Articular chondrocyte of knee joint (primary cell): ENCODE results near the gene PRR12. TPM values are rescaled to one million over a fixed set of nuclear protein-coding genes. Genes with fewer than 3 reads are reported as not detected.

ENCODE experiments used
- small RNA-seq: library from RNA; depleted of rRNA; stranded (forward); fragments of <200 nt; gene quantifications from one replicate; pipeline ENCODE3, GENCODE V24; 2012
- total RNA-seq: library from RNA; depleted of rRNA; stranded (reverse); fragments of >200 nt; gene quantifications from 2 replicates; pipeline ENCODE4 v1.2.3, GENCODE V29; 2012

The PRR12 gene, protein sequence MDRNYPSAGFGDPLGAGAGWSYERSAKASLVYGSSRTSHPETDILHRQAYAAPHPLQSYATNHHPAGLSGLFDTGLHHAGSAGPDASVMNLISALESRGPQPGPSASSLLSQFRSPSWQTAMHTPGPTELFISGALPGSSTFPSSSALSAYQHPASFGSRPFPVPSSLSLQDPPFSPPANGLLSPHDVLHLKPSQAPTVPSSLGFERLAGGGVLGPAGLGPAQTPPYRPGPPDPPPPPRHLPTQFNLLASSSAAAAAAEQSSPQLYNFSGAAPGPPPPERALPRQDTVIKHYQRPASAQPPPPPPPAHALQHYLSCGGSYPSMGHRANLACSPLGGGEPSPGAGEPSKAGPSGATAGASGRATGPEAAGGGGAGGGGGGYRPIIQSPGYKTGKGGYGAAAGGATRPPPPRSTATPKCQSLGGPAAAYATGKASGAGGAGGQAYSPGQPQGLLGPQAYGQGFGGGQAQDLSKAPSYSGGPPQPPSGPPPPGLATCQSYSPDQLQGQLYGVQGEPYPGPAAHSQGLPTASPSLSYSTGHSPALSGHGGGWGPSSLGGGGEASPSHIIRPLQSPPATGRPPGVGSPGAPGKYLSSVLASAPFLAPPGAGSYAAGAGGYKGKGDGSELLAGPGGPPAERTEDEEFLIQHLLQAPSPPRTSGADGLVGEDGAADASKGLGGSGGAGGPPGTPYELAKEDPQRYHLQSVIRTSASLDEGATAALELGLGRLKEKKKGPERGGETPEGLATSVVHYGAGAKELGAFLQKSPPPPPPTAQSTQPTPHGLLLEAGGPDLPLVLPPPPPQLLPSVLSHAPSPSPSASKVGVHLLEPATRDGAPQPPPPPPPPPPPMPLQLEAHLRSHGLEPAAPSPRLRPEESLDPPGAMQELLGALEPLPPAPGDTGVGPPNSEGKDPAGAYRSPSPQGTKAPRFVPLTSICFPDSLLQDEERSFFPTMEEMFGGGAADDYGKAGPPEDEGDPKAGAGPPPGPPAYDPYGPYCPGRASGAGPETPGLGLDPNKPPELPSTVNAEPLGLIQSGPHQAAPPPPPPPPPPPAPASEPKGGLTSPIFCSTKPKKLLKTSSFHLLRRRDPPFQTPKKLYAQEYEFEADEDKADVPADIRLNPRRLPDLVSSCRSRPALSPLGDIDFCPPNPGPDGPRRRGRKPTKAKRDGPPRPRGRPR (N-terminal part only)
- total RNA-seq: 2.8 and 6.1 TPM in 2 replicates

DNA sequence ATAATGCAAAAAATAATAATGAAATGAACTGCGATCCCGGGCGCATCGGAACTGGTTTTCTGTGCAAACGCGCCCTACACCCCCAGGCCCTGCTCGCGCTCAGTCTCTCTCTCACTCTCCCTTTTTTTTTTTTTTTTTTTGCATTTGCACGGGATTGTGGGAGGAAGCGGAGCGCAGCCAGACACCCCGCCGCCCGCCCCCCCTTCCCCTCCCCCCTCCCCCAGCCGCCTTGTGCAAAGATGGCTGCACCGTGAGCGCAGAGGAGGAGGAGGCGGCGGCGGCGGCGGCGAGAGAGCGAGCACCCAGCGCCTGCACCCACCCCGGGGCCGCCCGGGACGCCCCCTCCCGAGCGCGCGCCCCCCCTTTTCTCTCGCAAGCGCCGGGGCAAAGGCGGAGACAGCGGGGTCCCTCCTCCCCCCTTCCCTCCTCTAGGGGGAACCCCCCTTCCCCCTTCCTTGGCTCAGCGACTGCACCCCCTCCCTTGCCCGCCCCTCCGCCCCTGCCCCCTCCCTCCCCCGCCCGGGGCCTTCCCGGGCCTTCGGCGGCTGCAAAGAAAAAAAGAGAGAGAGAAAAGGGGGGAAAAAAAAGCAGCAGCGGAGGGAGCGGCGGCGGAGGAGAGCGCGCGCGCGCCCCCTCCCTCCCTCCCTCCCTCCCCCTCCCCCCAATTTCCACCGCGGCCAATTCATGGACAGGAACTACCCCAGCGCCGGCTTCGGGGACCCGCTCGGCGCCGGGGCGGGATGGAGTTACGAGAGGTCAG lies at the start of gene PRR12:
Gene PRR12 (plus strand): TSS at position 212 of the 760 bp plus-strand sequence. CDS start 473 bp downstream, at position 685.

GRCh38 chr19:49580264-49581006 lies 10.5 kb upstream of the PRR12 start, which contains the start of gene NOSIP:
Gene NOSIP, minus strand, starts transcription at chr19:49580556. Its CDS starts 19,865 bp downstream, at chr19:49560691.

GRCh38 chr19:49581007-49581508 lies 9.9 kb upstream of the PRR12 start, which contains the start of gene PRRG2:
Gene PRRG2, plus strand, starts transcription at chr19:49581316. Its CDS starts 1,904 bp downstream, at chr19:49583220.

DNA sequence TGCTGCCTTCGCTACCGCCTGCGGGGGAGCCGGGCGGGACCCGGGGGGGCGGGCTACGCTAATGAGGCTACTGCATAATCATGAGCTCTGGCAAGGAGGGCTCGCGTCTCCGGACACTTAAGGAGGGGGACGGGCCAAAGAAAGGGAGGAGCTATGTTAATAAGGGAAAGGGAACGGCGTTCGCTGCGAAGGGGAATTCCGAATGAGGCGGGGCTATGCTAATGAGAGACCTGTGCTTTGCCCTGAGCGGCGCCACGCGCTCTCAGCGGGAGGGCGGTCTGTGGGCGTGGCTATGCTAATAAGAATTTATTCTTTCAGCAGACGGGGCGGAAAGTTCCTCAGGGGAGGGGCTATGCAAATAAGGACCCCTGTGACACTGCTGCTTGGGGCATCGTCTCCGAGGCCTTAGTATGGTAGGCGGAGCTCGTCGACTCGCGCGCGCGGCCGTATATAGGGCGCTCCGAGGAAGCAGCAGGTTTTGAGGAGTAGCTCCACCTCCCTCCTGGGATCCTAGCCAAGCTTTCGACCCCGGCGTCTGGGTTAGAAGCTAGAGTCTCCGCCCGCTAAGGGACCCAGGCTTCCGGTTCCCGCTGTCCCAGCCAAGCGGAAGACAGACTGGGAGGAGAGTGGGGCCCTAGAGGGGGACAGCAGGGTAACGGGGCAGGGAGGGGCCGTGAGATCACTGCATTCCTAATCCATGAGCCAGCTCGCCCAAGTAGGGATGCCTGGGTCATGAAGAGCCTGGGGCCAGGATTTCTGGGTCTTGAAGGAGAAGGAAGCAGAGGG lies 49.3 kb downstream of the PRR12 start, which contains the start of gene RRAS:
Gene RRAS (minus strand): TSS at position 31 of the 786 bp plus-strand sequence. CDS start 45 bp downstream, outside the sequence.

DNA sequence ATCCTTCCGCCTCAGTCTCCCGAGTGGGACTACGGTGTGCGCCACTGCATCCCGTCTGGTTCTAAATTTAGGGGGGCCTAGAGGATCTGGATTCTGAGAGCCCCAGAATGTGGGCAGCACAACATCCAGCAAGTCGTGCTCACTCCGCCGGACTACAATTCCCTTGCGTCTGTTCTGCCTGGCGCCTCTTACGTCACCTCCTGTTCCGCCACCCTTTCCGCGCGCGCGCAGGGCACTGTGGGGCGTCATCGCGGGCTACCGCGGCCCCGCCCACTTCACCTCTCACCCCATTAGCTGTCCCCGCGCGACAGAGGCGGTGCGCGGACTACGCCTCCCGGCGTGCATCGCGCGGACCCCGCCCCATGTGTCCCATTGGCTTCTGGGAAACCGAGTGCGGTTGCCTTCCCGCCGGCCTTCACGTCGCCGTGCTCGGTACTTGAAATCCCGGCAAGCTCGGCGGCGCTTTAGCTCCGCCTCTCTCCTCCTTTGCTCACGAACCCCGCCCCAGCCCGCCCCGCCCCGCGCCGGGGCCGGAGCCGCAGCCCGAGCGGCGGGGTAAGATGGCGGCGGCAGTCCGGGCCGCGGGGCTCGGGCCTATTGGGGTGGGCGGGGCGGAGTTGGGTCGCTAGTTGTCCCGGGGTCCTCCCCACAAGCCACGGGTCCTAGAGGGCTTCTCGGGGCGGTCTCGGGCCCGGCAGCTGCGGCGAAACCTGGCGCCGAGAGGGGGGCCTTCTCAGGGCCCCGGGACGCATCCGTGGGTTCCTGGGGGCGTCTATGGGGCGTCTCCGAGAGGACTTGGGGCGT lies 50.9 kb downstream of the PRR12 start, which contains the start of gene SCAF1:
Gene SCAF1 (plus strand): TSS at position 522 of the 804 bp plus-strand sequence. CDS start 2,818 bp downstream, outside the sequence.

GRCh38 chr19:49665351-49666119 lies 74.6 kb downstream of the PRR12 start, which contains the start of the genes BCL2L12 and IRF3:
Gene BCL2L12, plus strand, starts transcription at chr19:49665933. Its CDS starts 760 bp downstream, at chr19:49666693.
Gene IRF3, minus strand, starts transcription at chr19:49665857. Its CDS starts 1,019 bp downstream, at chr19:49664838.

Small RNA genes lying within 50 kb of the gene (small RNA-seq; reads per million reads assigned to genes)
- gene RF00019: not detected

Other genes with a start within 250 kb of the PRR12 start
- 21.3 and 25.6 TPM in 2 replicates for gene TEAD2, start 228.8 kb upstream of the PRR12 start, total RNA-seq
- gene DKKL1, start 227.3 kb upstream of the PRR12 start, total RNA-seq: 0.26 TPM in 1 of 2 replicates, not detected in the other
- gene KASH5, start 202.9 kb upstream of the PRR12 start, total RNA-seq: not detected in 2 replicates
- gene PTH2, start 167.7 kb upstream of the PRR12 start, total RNA-seq: not detected in 2 replicates
- not detected in 2 replicates for gene GFY, start 165.8 kb upstream of the PRR12 start, total RNA-seq
- under 0.01 TPM in 1 of 2 replicates, not detected in the other for gene SLC17A7, start 149.7 kb upstream of the PRR12 start, total RNA-seq
- gene PIH1D1, start 139.4 kb upstream of the PRR12 start, total RNA-seq: 59.1 and 62.8 TPM in 2 replicates
- gene ALDH16A1, start 138.0 kb upstream of the PRR12 start, total RNA-seq: 19.7 and 22.1 TPM in 2 replicates
- gene FLT3LG, start 117.0 kb upstream of the PRR12 start, total RNA-seq: 5.0 and 5.2 TPM in 2 replicates
- 1,376 and 2,288 TPM in 2 replicates for gene RPL13A, start 103.6 kb upstream of the PRR12 start, total RNA-seq
- gene RPS11, start 94.7 kb upstream of the PRR12 start, total RNA-seq: 2,902 and 3,041 TPM in 2 replicates
- gene FCGRT, start 78.5 kb upstream of the PRR12 start, total RNA-seq: 50.0 and 52.4 TPM in 2 replicates
- gene RCN3, start 63.2 kb upstream of the PRR12 start, total RNA-seq: 221 and 248 TPM in 2 replicates
- gene NOSIP, start 10.6 kb upstream of the PRR12 start, total RNA-seq: 45.3 and 50.4 TPM in 2 replicates
- gene PRRG2, start 9.9 kb upstream of the PRR12 start, total RNA-seq: 0.22 and 0.26 TPM in 2 replicates
- 28.4 and 38.3 TPM in 2 replicates for gene RRAS, start 49.0 kb downstream of the PRR12 start, total RNA-seq
- gene SCAF1, start 51.0 kb downstream of the PRR12 start, total RNA-seq: 13.1 and 15.2 TPM in 2 replicates
- gene IRF3, start 74.7 kb downstream of the PRR12 start, total RNA-seq: 22.5 and 25.0 TPM in 2 replicates
- 3.5 and 5.2 TPM in 2 replicates for gene BCL2L12, start 74.8 kb downstream of the PRR12 start, total RNA-seq
- 106 and 127 TPM in 2 replicates for gene PRMT1, start 86.1 kb downstream of the PRR12 start, total RNA-seq
- gene ADM5, start 98.4 kb downstream of the PRR12 start, total RNA-seq: 0.32 and 0.39 TPM in 2 replicates
- 16.8 and 21.6 TPM in 2 replicates for gene CPT1C, start 99.9 kb downstream of the PRR12 start, total RNA-seq
- gene TSKS, start 172.1 kb downstream of the PRR12 start, total RNA-seq: 0.13 and 0.32 TPM in 2 replicates
- 91.9 and 94.0 TPM in 2 replicates for gene AP2A1, start 175.8 kb downstream of the PRR12 start, total RNA-seq
- gene FUZ, start 222.1 kb downstream of the PRR12 start, total RNA-seq: 11.8 and 15.2 TPM in 2 replicates
- 18.8 and 21.6 TPM in 2 replicates for gene MED25, start 227.1 kb downstream of the PRR12 start, total RNA-seq